ENCODE results near the gene UBQLN1. TPM values are rescaled to one million over a fixed set of nuclear protein-coding genes. Genes with fewer than 3 reads are reported as not detected.

UBQLN1 gene
- total and polyA plus RNA-seq, 9 of the 15 experiments (the other 6 are each of a cell fraction or from before 2014, with no cell fraction given), result 7.5 to 120 (median 52.8) TPM

DNA sequence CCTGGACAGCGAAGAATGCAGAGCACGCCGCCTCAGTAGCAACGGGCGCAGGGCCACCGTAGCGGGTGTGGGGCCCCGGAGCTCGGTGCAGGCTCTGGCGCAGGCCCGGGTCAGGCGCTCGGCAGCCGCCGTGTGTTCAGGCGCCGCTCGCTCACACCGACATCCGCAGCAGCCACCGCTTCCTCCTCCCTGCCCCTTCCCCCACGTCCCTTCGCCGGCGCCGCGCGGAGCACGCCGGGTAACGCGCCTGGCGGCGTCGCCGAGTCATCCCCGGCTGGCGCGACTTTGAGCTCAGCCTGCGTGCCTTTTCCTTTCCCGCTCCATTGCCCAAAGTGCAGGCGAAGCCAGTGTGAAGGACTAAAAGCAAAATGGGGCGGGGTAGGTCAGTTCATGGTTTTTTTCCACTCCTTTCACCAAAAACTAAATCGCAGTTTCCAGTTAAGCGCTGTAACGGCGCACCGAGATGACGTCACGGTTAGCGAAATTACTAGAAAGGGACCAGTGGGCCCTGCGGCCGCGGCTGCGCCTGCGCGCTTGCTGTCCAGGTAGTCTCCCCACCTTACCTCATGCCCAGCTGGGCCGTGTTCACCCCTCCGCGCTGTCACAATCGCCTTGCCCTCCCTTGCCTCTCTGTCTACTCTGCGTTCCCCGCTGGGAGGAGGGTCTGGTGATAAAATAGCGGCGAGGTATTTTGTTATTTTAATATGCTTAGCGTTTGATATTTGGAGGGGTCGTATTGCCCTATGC lies at the start of gene UBQLN1 (continued):
- TF ChIP-seq, protein P1, sequence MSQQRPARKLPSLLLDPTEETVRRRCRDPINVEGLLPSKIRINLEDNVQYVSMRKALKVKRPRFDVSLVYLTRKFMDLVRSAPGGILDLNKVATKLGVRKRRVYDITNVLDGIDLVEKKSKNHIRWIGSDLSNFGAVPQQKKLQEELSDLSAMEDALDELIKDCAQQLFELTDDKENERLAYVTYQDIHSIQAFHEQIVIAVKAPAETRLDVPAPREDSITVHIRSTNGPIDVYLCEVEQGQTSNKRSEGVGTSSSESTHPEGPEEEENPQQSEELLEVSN (IDR thresholded peaks at IDR 0.05; ENCODE audit: borderline replicate concordance in 1 of 2, extremely low read depth in 1 of 2, insufficient read depth in 1 of 2, insufficient read length in 1 of 2, low read depth in 1 of 2, low read length in 1 of 2, poor library complexity in 1 of 2, severe bottlenecking in 1 of 2), result peak; percentile 75 to 78
- TF ChIP-seq, protein P2, sequence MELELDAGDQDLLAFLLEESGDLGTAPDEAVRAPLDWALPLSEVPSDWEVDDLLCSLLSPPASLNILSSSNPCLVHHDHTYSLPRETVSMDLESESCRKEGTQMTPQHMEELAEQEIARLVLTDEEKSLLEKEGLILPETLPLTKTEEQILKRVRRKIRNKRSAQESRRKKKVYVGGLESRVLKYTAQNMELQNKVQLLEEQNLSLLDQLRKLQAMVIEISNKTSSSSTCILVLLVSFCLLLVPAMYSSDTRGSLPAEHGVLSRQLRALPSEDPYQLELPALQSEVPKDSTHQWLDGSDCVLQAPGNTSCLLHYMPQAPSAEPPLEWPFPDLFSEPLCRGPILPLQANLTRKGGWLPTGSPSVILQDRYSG (tag; conservative IDR thresholded peaks at IDR 0.05; ENCODE audit: low read depth), result no peak
- no peak for TF ChIP-seq TAF7 (tag; IDR thresholded peaks at IDR 0.05)
- TF ChIP-seq NFIX (CRISPR knock-in tag; IDR thresholded peaks at IDR 0.05; ENCODE audit: low read depth), result no peak
- 0 out of 2 replicates have a peak, but pooled peaks have one; percentile 67 for TF ChIP-seq IRF2 (CRISPR knock-in tag; IDR thresholded peaks at IDR 0.05)
- TF ChIP-seq RUNX1 (IDR thresholded peaks at IDR 0.05; ENCODE audit: low read depth), result 0 out of 2 replicates have a peak, but pooled peaks have one; percentile 64
- TF ChIP-seq, protein P3, sequence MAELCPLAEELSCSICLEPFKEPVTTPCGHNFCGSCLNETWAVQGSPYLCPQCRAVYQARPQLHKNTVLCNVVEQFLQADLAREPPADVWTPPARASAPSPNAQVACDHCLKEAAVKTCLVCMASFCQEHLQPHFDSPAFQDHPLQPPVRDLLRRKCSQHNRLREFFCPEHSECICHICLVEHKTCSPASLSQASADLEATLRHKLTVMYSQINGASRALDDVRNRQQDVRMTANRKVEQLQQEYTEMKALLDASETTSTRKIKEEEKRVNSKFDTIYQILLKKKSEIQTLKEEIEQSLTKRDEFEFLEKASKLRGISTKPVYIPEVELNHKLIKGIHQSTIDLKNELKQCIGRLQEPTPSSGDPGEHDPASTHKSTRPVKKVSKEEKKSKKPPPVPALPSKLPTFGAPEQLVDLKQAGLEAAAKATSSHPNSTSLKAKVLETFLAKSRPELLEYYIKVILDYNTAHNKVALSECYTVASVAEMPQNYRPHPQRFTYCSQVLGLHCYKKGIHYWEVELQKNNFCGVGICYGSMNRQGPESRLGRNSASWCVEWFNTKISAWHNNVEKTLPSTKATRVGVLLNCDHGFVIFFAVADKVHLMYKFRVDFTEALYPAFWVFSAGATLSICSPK (IDR thresholded peaks at IDR 0.05; ENCODE audit: borderline replicate concordance), result no peak
- TF ChIP-seq RBM14 (IDR thresholded peaks at IDR 0.05; ENCODE audit: borderline replicate concordance, insufficient read depth, low read depth, low read length), result no peak
- TF ChIP-seq GTF2A2 (tag; IDR thresholded peaks at IDR 0.05), result no peak
- no peak for TF ChIP-seq KAT2B (IDR thresholded peaks at IDR 0.05; ENCODE audit: low read depth, low read length)
- TF ChIP-seq CBFB (CRISPR knock-in tag; IDR thresholded peaks at IDR 0.05), result no peak
- no peak for TF ChIP-seq ZNF830 (CRISPR knock-in tag; IDR thresholded peaks at IDR 0.05)
- TF ChIP-seq, protein P4, sequence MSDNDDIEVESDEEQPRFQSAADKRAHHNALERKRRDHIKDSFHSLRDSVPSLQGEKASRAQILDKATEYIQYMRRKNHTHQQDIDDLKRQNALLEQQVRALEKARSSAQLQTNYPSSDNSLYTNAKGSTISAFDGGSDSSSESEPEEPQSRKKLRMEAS (CRISPR knock-in tag; IDR thresholded peaks at IDR 0.05), result peak; percentile 73
- peak; percentile 76 for TF ChIP-seq POLR2B (IDR thresholded peaks at IDR 0.05; ENCODE audit: low read depth, partially characterized antibody)
- no peak for TF ChIP-seq KLF1 (tag; IDR thresholded peaks at IDR 0.05)
- no peak for TF ChIP-seq ZC3H8 (IDR thresholded peaks at IDR 0.05)
- peak; percentile 50 for TF ChIP-seq TBP (optimal IDR thresholded peaks at IDR 0.05; ENCODE audit: low read depth, low read length)
- no peak for TF ChIP-seq PYGO2 (tag; IDR thresholded peaks at IDR 0.05)
- no peak for TF ChIP-seq DNMT1 (IDR thresholded peaks at IDR 0.05)
- TF ChIP-seq IFI16 (CRISPR knock-in tag; IDR thresholded peaks at IDR 0.05), result no peak
- no peak for TF ChIP-seq SRSF7 (optimal IDR thresholded peaks at IDR 0.05; ENCODE audit: low read depth, low read length)
- no peak for TF ChIP-seq TSC22D4 (tag; IDR thresholded peaks at IDR 0.05)

Measured in K562 (cell line).